Measurements from ENCODE around the gene GSAP.

The GSAP gene

GRCh38 chr7:77359599-77359998 is 56.5 kb downstream of the GSAP start:
- no peaks in the 10 kb centered on the region for H4K20me1 ChIP-seq (ENCODE audit: insufficient read depth, low read length)
- no peak overlapping the region for H3K27ac ChIP-seq (ENCODE audit: low read depth, low read length, poor library complexity, severe bottlenecking)
- no peak overlapping the region for H2AFZ ChIP-seq (ENCODE audit: low read length)
- H3K9ac ChIP-seq (ENCODE audit: low read length), result no peak overlapping the region
- no peaks in the 10 kb centered on the region for H3K27me3 ChIP-seq (ENCODE audit: insufficient read depth, low read length)
- no peak overlapping the region for H3K4me3 ChIP-seq (ENCODE audit: low read depth, low read length, poor library complexity, severe bottlenecking)
- H3F3A ChIP-seq (ENCODE audit: insufficient read depth, low read length), result no peaks in the 10 kb centered on the region
- H3K9me3 ChIP-seq (ENCODE audit: low read length), result no peaks in the 10 kb centered on the region
- no peaks in the 10 kb centered on the region for H3K79me2 ChIP-seq (ENCODE audit: insufficient read depth, low read length)
- H3K9me2 ChIP-seq (ENCODE audit: low read depth, low read length), result no peaks in the 10 kb centered on the region
- TF ChIP-seq EZH2 (IDR thresholded peaks at IDR 0.05; ENCODE audit: borderline replicate concordance, low read length) (no peak), CTCF (IDR thresholded peaks at IDR 0.05; ENCODE audit: low read length) (no peak)
- H3K4me1 ChIP-seq (ENCODE audit: insufficient read depth, low read length, severe bottlenecking), result no peaks in the 10 kb centered on the region
- H3K36me3 ChIP-seq (ENCODE audit: insufficient read depth, low read length), result no peaks in the 10 kb centered on the region
- H3K4me2 ChIP-seq (ENCODE audit: low read length), result no peak overlapping the region

DNA sequence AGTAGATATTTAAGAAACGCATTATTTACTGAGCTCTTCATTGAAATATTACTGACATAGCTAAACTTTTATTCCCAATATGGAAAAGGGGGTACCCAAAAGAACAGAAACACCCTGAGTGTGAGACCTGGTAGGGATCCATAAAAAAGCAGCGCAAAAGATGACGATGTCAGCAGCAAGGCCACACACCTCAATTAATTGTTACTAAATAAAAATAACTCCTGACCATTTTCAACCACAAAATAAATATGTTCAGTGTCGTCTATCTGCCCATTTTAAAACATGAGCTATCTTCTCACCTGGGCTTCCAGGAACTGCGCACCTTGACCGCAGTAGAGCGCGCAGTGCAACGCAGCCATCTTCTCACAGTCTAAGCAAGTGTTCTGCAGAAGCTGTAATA is 61.2 kb downstream of the GSAP start:
- no peaks in the 10 kb centered on the region for H3K9me2 ChIP-seq (ENCODE audit: low read depth, low read length)
- no peaks in the 10 kb centered on the region for H3K9me3 ChIP-seq (ENCODE audit: low read length)
- H3K79me2 ChIP-seq (ENCODE audit: insufficient read depth, low read length), result no peaks in the 10 kb centered on the region
- H3K4me1 ChIP-seq (ENCODE audit: insufficient read depth, low read length, severe bottlenecking), result peaks cover 12% of the 10 kb centered on the region
- TF ChIP-seq CTCF (IDR thresholded peaks at IDR 0.05; ENCODE audit: low read length) (no peak), EZH2 (IDR thresholded peaks at IDR 0.05; ENCODE audit: borderline replicate concordance, low read length) (no peak)
- no peaks in the 10 kb centered on the region for H3F3A ChIP-seq (ENCODE audit: insufficient read depth, low read length)
- no peaks in the 10 kb centered on the region for H3K27me3 ChIP-seq (ENCODE audit: insufficient read depth, low read length)
- H4K20me1 ChIP-seq (ENCODE audit: insufficient read depth, low read length), result no peaks in the 10 kb centered on the region
- no peaks in the 10 kb centered on the region for H3K36me3 ChIP-seq (ENCODE audit: insufficient read depth, low read length)
- no peak overlapping the region for H2AFZ ChIP-seq (ENCODE audit: low read length)
- H3K4me2 ChIP-seq (ENCODE audit: low read length), result no peak overlapping the region
- no peak overlapping the region for H3K9ac ChIP-seq (ENCODE audit: low read length)
- H3K27ac ChIP-seq (ENCODE audit: low read depth, low read length, poor library complexity, severe bottlenecking), result no peak overlapping the region
- no peak overlapping the region for H3K4me3 ChIP-seq (ENCODE audit: low read depth, low read length, poor library complexity, severe bottlenecking)

- H3K9me2 ChIP-seq (ENCODE audit: low read depth, low read length), result no peaks in the 10 kb centered on the region
- H3K4me2 ChIP-seq (ENCODE audit: low read length), result no peak overlapping the region
- no peak overlapping the region for H3K4me3 ChIP-seq (ENCODE audit: low read depth, low read length, poor library complexity, severe bottlenecking)
- no peaks in the 10 kb centered on the region for H3K27me3 ChIP-seq (ENCODE audit: insufficient read depth, low read length)
- no peaks in the 10 kb centered on the region for H3K9me3 ChIP-seq (ENCODE audit: low read length)
- TF ChIP-seq CTCF (IDR thresholded peaks at IDR 0.05; ENCODE audit: low read length) (no peak), EZH2 (IDR thresholded peaks at IDR 0.05; ENCODE audit: borderline replicate concordance, low read length) (no peak)
- peaks cover 12% of the 10 kb centered on the region for H3K4me1 ChIP-seq (ENCODE audit: insufficient read depth, low read length, severe bottlenecking)
- no peaks in the 10 kb centered on the region for H4K20me1 ChIP-seq (ENCODE audit: insufficient read depth, low read length)
- no peak overlapping the region for H2AFZ ChIP-seq (ENCODE audit: low read length)
- no peaks in the 10 kb centered on the region for H3K79me2 ChIP-seq (ENCODE audit: insufficient read depth, low read length)
- no peaks in the 10 kb centered on the region for H3K36me3 ChIP-seq (ENCODE audit: insufficient read depth, low read length)
- H3K27ac ChIP-seq (ENCODE audit: low read depth, low read length, poor library complexity, severe bottlenecking), result no peak overlapping the region
- no peaks in the 10 kb centered on the region for H3F3A ChIP-seq (ENCODE audit: insufficient read depth, low read length)
- no peak overlapping the region for H3K9ac ChIP-seq (ENCODE audit: low read length)
These were observed 61.7 kb downstream of the GSAP start for GRCh38 chr7:77354484-77354883.

Measured in OCI-LY1 (cell line).